Measurements from ENCODE around the gene MME.

DNA sequence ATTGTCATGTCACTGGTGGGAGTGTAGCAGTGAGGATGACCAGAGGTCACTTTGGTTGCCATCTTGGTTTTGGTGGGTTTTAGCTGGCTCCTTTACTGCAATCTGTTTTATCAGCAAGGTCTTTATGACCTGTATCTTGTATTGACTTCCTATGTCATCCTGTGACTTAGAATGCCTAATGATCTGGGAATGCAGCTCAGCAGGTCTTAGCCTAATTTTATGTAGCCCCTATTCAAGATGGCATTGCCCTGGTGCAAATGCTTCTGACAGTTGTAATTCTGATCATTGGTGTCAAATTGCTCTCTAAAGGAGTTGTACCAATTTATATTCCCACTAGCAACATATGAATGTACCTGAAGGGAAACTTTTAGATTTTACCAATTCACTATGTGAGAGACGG, 139.0 kb downstream of the MME start:
- TF ChIP-seq FOSL1 (IDR thresholded peaks at IDR 0.05; ENCODE audit: insufficient read depth, low read depth, low read length) (no peak), POLR2AphosphoS5 (IDR thresholded peaks at IDR 0.05; ENCODE audit: low read depth, low read length) (no peak), ATF3 (IDR thresholded peaks at IDR 0.05; ENCODE audit: insufficient read depth, low read depth, low read length) (no peak)

All from H1 (cell line).